ENCODE data around the gene FKBP8.
A peak's percentile ranks its signal among the peaks of the same experiment; 100 is the strongest.
"Not testable (repeated sequence)": the region's sequence is repeated elsewhere in the genome, so short reads cannot be mapped to it uniquely, and the experiment has no call there.

The FKBP8 gene

GRCh38 chr19:18542941-18543813, at the start of gene FKBP8:
TSS of gene FKBP8 (minus strand) at chr19:18543573. CDS start at chr19:18541970, 1,603 bp downstream.
- TF ChIP-seq, protein P1, sequence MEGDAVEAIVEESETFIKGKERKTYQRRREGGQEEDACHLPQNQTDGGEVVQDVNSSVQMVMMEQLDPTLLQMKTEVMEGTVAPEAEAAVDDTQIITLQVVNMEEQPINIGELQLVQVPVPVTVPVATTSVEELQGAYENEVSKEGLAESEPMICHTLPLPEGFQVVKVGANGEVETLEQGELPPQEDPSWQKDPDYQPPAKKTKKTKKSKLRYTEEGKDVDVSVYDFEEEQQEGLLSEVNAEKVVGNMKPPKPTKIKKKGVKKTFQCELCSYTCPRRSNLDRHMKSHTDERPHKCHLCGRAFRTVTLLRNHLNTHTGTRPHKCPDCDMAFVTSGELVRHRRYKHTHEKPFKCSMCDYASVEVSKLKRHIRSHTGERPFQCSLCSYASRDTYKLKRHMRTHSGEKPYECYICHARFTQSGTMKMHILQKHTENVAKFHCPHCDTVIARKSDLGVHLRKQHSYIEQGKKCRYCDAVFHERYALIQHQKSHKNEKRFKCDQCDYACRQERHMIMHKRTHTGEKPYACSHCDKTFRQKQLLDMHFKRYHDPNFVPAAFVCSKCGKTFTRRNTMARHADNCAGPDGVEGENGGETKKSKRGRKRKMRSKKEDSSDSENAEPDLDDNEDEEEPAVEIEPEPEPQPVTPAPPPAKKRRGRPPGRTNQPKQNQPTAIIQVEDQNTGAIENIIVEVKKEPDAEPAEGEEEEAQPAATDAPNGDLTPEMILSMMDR (conservative IDR thresholded peaks at IDR 0.05; ENCODE audit: control insufficient read depth, insufficient read depth, low read depth, low read length), result no peak
- peak within 1 kb of the TSS; percentile 64 for H3K4me3 ChIP-seq (ENCODE audit: control insufficient read depth, low read depth, low read length)
- peak; percentile 80 for DNase-seq (ENCODE audit: low read depth)

GRCh38 chr19:18592732-18593131, 49.4 kb upstream of the FKBP8 start:
- DNase-seq (ENCODE audit: low read depth); H3K4me3 ChIP-seq (ENCODE audit: control insufficient read depth, low read depth, low read length): not testable (repeated sequence)

DNA sequence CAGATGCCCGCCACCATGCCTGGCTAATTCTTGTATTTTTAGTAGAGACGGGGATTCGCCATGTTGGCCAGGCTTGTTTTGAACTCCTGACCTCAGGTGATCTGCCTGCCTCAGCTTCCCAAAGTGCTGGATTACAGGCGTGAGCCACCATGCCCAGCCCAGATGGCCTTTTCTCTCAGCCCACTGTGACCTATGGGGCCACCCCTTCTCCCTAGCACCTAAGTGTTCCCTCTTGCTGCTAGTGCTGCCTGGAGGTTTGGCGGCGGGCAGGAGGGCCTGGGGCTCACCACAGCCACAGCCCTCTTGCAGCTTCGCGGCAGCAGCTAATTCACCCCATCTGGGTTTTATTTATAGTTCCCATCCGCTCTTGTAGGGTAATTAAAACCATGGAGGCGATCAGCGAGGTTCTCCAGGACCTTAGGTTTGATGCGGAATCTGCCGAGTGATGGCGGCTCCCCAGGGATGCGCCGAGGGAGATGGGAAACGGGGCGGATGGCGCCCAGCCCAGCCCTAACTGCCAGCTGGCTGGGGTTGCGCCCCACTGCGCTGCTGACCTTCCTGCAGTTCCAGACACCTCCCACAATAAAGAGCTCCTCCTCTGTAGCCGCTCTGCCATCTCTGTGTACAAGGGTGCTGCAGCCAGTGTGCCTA, 48.5 kb upstream of the FKBP8 start:
- TF ChIP-seq, protein P1 (conservative IDR thresholded peaks at IDR 0.05; ENCODE audit: control insufficient read depth, insufficient read depth, low read depth, low read length), result no peak
- H3K4me3 ChIP-seq (ENCODE audit: control insufficient read depth, low read depth, low read length), result no peak overlapping the region
- DNase-seq (ENCODE audit: low read depth), result peak; percentile 85

- TF ChIP-seq, protein P1 (conservative IDR thresholded peaks at IDR 0.05; ENCODE audit: control insufficient read depth, insufficient read depth, low read depth, low read length), result peak; percentile 30
- peak; percentile 73 for DNase-seq (ENCODE audit: low read depth)
- peak overlapping the region; percentile 66 for H3K4me3 ChIP-seq (ENCODE audit: control insufficient read depth, low read depth, low read length)
Measured at GRCh38 chr19:18590273-18591272, 47.2 kb upstream of the FKBP8 start.

- TF ChIP-seq, protein P1 (conservative IDR thresholded peaks at IDR 0.05; ENCODE audit: control insufficient read depth, insufficient read depth, low read depth, low read length), result no peak
- peak overlapping the region; percentile 66 for H3K4me3 ChIP-seq (ENCODE audit: control insufficient read depth, low read depth, low read length)
- DNase-seq (ENCODE audit: low read depth), result peak; percentile 57
Measured at GRCh38 chr19:18589380-18590272, 46.3 kb upstream of the FKBP8 start.

GRCh38 chr19:18588611-18589379, 45.4 kb upstream of the FKBP8 start, which contains the start of gene REX1BD:
TSS of gene REX1BD (plus strand) at chr19:18588798. CDS start at chr19:18588802, 4 bp downstream.
- peak; percentile 65 for DNase-seq (ENCODE audit: low read depth)
- H3K4me3 ChIP-seq (ENCODE audit: control insufficient read depth, low read depth, low read length), result peak within 1 kb of the TSS; percentile 66
- TF ChIP-seq, protein P1 (conservative IDR thresholded peaks at IDR 0.05; ENCODE audit: control insufficient read depth, insufficient read depth, low read depth, low read length), result peak; percentile 53

Data from fibroblast of mammary gland (primary cell).